Hematopoietic multipotent progenitor cell (in vitro differentiated cells): ENCODE results near the gene TRIM10. TPM values are rescaled to one million over a fixed set of nuclear protein-coding genes. Genes with fewer than 3 reads are reported as not detected.
"Not testable (repeated sequence)": the region's sequence is repeated elsewhere in the genome, so short reads cannot be mapped to it uniquely, and the experiment has no call there.

Experiments
- DNase-seq, 3 donors: peaks; one replicate each; pipeline ENCODE4 v3.0.0-alpha.2; 2011 to 2015; ENCODE audit warnings: low read depth in 2 of 3, low spot score in 2 of 3
- total RNA-seq: library from RNA; depleted of rRNA; stranded (reverse); fragments of >200 nt; gene quantifications from one replicate; pipeline ENCODE4 v1.2.3, GENCODE V29; 2012

Gene TRIM10
- total RNA-seq, 1 donor: under 0.01 TPM

DNA sequence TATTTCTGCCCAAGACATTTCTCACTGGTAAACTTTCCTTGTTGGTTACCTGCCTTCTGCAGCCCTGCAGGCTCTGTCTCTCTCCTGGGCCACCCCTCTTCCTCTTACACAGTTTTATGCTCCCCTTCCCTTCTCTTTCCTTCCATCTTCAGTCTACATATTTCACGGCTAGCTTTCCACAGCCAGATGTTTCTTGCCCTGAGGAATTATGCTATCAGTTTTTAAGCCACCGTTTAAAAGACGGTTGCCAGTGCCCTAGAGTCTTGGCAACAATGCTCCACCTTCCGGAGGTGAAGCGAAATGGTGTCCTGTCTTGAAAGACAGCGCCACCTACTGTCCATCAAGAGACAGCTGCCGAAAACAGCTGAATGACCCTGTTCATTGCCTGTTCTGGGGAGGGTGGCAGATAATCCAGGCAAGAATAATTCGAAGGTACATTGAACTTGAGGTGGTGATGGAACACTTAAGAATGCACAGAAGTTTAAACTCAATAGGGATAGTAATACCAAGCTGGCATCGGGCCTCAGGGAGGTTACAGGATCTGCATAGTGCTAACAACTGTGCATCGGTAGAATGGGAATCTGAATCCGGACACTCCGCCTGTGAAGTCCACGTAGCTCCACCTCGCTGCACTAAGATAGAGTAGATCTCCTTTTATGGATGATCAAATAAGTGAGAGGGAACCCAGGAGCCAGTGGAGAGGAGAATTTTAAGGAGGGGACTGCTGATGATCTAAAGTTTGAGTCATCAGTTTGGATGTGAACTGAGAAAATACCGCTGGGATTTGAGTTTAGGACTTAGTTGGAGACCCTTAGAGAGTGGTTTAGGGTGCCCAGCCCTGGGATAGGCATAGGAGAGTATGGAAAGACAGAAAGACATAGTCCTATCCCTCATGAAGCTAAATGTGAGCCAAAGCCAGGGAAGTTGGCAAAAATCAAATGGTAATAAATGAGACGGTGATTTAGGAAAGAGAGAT lies 29.8 kb downstream of the TRIM10 start:
- DNase-seq: peak; percentile 65 to 89 (median 81)

DNA sequence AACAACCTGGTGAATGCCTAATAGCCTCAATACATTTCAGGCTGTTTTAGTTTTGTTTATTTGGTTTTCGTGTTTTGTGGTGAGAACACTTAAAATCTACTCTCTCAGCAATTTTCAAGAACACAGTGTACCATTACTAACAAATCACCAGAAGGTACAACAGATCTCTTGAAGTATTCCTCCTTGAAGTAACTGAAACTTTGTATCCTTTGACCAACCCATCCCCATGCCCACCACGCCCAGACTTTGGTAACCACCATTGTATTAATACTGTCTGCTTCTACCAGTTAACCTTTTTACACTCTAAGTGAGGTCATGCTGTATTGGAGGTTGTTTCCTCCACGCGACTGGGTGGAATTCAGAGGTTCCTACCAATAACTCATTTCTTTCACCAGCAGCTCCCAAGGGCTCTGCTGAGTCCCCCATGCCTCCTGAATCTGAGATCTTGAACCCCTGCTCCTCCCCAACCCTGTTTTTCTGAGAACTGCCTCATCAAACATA lies 30.8 kb downstream of the TRIM10 start:
- DNase-seq: no peak

DNA sequence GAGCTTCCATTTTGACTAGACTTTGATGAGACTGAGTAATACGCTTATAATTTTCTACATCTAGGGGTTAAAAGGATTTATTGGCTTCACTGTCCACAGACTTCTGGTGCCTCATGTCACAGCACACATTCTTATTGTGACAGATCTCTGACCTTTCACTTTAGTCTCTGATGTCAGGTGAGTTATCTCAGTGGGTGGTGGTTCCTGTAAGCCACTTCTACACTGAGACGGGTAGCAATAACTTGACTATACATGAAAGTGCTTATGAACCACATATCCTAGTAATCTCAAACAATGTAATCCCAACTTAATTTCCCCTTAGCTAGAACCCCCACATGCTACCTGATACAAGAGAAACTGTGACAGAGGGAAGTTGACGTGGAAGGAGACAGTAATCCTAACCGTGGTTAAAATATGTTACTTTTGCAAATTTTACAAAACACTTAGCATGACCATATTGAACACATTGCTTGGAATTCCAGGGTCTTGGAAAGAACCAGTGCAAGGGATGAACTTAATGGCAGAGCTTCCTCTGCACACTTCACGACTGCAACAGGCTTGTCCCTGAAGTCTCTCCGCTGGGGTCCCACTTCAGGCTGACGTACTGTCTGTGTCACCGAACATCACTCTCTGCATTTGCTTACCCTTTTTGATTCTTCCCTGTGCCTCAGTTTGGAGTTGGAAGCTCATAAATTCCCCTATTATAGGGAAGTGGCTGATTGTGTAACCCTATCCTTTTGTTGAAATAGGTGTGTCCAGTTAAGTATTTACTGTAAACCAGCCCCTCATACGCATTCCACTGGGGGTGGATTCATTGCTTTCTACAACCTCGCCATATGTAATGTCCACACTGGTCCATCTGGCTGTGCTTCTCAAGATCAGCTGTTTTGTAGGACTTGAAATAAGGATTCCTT lies 31.5 kb downstream of the TRIM10 start:
- DNase-seq: no peak

DNA sequence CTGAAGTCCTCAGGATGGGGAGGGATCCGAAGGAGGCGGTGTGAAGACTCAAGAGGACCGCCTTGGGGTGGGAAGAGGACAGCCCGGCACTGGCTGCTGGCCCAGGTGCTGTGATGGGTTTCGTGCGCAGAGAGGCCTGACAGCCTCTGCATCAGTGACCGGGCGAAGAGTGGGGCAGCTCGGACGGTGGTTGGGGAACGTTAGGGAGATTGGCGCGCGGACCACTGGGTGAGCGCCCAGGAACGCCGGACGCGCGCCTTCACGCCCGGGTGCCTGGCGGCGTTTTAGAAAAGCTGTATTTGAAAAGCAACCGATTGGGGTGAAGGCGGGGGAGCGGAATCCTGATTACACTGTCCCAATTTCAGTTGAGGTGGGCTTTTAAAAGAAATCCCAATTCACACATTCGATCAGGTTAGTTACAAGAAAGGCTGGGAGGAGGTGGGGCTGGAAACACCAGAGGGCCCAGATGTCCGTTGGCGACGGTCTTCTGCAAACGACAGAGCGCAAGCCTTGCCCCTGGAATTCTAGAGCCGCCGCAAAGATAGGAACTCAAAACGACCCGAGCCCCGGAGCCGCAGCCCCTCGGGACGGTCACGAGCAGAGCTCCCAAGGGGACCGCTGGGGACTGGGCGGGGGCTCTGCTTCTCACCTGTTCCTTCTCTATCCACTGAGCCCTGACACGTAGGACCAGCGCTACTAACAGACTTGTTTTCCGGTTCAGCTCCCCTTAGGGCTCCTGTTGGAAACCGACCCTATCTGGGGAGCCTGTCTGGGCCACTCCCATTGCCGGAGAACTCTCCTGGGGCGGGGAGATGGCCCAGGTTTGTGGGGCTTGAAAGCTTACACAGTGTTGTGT lies 33.5 kb downstream of the TRIM10 start:
- DNase-seq: no peak

DNA sequence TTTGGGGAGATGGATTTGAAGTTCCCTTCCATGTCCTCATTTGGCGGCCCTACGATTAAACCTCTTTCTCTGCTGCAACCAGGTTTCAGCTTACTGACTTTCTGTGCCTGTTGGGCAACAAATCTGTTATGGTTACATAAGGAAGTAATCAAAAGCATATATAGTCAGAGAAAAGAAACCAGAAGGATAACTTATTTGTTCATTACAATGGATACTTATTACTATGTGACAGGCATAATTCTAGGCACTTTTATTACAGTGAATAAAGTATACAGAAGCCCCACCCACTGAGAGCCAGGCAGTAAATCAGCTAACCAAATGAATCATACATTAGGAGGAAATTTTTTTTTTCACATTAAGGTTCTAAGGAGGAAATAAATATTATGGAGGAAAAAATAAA lies 38.5 kb downstream of the TRIM10 start:
- DNase-seq: no peak

DNA sequence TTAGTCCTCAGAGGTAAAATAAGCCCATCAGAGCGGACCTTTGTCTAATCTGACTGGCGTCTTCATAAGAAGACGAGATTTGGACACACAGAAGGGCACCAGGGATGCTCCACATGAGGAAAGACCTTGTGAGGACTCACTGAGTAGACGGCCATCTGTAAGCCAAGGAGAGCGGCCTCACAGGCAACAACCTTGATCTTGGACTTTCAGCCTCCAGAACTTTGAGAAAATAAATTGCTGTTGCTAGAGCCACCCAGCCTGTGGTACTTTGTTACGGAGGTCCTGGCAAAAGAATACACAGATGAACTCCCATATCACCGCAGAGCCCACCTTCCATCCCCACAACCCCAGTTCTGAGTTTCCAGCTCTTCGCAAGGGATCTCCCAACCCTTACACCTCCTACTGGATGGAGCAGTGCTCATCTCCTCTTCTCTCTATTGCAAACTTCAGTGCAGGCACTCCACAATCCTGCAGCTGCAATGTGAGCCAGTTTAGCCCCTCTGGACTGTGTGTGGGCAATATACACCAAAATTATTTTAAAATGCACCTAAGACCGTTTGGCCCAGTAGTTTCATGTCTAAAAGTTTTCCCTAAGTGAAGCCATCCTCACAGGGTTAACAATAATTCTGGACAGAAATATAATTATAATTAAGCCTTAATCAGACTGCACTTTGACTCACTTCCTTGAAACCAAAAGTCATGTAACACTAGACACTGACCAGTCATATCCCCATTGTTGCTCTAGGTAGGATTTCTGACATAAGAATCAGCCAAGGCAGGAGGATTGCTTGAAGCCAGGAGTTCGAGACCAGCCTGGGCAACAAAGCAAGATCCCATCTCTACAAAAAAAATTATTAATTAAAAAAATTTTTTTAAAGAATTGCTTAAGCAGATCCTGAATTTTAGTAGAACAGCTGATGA lies 39.3 kb downstream of the TRIM10 start:
- DNase-seq: no peak

DNA sequence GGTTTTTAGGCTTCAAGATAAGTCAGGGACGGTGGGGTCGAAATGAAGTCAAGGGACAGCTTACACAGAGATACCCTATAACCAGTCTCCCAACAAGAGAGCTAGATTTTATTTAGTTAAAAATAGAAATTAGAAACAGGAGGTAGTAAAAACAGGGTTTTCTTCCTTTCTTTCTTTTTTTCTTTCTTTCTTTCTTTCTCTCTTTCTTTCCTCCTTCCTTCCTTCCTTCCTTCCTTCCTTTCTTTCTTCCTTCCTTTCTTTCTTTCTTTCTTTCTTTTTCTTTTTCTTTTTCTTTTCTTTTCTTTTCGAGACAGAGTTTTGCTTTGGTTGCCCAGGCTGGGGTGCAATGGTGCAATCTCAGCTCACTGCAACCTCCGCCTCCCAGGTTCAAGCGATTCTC lies 42.3 kb downstream of the TRIM10 start:
- DNase-seq: not testable (repeated sequence)

DNA sequence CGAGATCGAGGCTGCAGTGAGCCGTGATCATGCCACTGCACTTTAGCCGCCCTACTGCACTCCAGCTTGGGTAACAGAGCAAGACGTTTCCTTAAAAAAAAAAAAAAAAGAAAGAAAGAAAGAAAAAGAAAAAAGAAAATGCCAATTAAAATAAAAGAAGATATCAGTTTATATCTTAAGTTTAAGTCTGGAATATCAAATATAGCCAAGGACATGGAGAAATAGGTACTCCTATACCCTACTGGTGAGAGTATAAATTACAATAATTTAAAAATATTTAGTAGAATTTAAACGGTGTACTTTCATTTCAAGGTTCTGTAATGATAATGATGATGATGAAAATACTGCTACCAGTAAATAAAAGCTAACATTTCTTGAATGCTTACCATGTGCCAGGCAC lies 44.3 kb downstream of the TRIM10 start:
- no peak for DNase-seq

DNA sequence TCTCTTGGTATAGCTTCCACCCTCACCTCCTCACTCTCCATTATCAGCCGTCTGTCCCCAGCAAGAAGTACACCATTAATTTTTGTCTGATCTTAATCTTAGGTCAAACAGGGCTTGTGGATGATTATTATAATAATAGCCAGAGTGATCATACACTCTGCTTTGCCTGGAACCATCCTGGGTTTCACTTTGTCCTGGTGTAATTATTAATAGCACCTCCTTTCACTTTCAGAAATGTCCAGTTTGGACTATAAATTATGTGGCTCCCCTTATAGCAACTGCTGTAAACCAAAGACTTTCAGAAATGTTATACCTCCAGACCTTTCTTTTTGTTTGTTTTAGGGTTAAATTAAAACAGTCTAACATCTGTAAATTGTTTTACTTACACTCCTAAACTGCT lies 47.2 kb downstream of the TRIM10 start:
- DNase-seq: no peak

DNA sequence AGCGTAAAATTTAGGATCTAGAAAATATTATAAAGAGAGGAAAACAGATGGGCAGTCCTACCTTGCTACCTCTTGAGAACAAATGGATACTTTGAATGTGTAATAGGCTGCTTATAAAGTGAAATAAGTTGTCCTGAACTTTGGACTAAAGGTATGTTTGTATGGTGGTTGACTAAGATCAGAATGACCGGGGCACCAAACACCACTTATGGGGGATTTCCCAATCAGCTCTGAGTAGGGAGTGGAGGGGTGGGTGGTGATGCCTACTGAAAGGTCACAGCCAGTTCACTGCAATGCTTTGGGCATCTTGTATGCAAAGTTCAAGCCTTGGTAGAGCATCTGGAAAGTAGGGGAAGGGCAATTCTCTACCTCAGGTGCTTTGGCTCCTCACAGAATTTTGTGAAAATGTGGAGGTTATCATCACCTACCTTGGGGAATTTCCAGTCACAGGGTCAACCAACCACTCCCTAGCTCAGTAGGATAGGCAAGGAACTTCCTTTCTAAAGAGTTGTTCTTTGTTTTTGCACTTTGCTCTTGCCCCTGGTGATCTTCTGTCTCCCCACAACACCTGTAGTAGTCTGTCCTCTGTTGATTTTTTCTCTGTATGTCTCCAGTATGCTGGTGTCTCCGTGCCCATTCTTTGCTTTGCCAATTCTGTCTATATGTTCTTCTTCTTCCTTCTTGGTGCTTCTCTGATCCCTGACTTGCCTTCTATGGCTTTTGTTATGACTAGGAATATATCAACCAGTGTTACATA lies 47.8 kb downstream of the TRIM10 start, which contains the start of gene TRIM31:
Gene TRIM31, minus strand, starts transcription at position 88 of the 757 bp plus-strand sequence. CDS start 285 bp downstream, outside the sequence.
- DNase-seq: no peak

DNA sequence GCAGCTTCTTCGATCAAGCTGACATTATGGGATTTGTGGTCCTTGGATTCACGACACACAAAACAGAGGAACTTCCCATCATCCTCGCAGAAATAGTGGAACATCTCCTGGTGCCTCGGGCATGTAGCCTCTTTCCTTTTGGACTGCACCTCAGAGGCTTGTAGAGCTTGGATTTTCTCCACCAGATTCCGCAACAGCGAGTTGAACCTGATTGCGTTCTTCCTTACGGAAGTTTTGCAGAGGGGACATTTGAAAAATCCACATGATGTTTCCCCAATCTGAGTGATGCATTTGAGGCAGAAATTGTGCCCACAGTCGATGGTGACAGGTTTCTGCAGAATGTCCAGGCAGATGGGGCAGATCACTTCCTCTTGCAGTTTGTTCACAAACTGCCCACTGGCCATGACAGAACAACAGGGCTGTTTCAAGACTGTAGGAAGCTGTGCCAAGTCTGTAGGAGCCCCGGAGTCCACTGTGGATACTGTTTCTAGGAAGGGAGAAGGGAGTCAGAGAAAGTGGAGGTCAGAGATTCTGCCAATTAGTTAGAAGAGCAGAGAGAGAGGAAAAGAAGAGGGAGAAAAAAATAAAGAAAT lies 48.5 kb downstream of the TRIM10 start:
- DNase-seq: no peak

DNA sequence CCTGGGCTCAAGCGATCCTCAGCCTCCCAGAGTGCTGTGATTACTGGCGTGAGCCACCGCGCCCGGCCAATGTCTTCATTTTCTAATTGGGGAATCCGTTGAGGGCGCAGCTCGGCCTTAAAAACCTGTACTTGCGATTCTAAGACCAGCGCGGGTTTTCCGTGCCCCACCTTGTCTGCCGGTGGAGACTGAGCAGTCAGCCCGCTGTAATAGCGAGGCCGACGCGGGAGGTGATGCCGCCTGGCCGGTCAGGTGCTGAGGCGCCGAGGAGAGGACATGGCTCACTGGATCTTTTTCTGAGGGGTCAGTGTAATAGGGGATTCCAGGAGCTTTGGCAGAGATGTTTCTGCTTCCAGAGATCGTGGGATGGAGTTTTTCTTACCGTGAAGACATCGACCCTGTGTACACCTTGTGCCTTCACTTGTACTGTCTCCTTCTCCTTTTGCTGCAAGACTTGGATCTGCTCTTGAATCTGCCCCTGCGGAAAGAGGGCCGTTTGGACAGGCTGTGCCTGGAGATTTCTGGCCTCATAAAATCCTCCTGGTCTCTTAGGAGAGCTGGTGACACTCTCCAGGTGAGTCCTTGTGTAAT lies 49.6 kb downstream of the TRIM10 start:
- no peak for DNase-seq

DNA sequence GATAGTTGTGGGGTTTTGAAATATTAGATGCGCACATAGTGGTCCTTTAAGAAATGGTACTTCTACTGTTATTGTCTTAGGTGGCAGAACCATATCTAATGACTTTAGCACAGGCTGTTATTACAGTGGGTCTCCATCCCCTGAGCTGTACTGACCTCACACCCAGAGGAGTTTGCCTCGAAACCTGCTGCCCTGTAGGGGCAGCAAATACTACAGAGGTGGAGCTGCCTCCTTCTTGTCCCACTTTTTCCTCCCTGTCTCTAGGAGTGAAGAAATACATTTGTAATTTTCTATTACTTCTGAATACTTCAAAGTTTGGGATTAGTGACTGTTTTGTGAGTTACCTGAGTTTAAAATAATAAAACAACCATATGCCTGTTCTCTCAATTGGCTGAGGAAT lies 56.4 kb downstream of the TRIM10 start:
- DNase-seq: no peak

DNA sequence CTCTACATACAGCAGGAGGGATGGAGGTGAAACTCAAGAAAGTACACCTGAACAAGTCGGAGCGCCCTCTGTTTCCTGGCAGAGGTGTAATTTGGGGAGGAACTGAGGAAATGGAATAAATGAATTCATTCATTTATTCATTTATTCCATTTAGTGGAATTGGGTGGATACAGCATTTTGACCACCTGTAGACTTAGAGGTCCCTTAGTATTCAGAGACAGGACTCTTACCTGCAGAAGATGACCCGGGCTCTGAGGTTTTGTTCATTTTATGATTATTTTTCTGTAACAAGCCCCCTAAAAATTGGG lies 57.2 kb downstream of the TRIM10 start:
- no peak for DNase-seq

DNA sequence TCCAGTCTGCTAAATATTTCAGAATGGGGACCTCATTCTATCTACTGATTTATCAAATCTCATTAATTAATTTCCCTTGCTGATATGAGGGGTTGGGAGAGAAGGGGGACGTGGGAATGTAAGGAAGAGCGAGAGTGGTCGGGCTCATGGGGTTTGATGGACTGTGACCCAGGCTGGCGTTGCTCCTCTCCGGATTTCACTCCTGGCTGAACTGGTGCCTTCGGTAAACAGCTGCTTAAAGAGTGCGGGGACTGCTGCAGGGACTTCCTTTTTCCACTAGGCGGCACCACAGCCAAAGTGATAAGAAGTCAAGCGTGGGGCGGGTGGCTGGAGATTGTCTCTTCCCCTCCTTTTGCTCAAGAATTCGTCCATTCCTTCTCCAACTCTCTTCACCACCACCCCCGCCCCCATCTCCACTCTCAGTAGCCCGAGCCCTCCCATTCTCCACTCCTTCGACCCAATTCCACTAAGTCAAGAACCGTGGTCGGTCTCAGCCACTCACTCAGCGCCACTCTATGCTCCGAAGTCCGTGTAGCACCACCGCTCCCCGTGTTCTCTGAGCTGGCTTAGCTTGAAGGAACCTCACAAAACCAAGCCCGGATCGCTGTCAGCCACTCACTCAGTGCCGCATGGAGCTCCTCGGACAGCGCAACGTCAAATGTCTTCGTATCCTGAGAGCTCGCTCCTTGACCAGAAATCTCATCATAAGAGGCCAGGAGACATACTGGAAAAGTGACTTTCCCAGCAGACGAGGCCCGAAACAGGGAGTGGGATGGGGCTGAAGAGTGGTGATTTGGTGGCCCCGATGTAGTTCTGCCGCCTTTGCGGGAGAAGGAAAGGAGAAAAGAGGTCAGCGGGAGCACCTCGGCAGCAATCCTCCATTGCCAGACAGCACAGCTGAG lies 57.8 kb downstream of the TRIM10 start:
- peak; percentile 65 to 94 (median 84) for DNase-seq

DNA sequence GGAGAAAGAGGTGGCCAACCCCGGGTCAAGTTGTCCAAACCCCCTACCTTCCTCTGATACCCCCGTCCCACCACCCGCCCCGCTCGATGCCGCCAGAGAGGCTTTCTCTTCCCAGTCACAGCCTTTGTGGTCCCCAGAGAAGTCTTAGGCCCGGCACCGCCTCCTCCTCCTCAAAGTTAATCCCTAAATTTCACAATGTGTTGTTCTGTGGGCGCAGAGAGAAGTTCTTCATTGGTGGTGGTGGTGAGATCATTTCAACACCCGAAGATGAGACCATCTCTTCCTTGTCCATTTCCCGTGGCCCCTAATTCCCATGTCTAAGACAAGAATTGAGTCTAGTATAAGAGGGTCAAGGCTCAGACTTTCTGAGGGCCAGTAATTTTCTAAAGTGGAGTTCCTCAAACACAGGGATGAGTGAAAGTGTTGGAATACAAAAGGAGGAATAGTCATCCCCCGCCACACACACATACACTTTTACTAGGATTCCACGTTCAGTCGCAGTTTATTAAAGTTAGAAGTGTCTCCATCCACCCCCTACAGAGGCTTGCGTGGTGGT lies 58.5 kb downstream of the TRIM10 start:
- DNase-seq: no peak
